Endothelial cell of umbilical vein (primary cell): ENCODE measurements around the gene TRIM56. TPM values are rescaled to one million over a fixed set of nuclear protein-coding genes. Genes with fewer than 3 reads are reported as not detected.

ENCODE experiments used
- BruUV-seq: library from RNA; stranded (reverse); fragments of 400-500 nt; replicated peaks from 2 replicates; lab custom pipeline; 2021; lab: Mats Ljungman, UMichigan
- CTCF ChIA-PET: fragments of 300-600, 350-600 bp; sonication (Branson Sonifier 250); formaldehyde crosslinking; loops from one replicate; lab custom pipeline; 2021; ENCODE audit warnings: antibody characterized with exemption, inconsistent platforms; lab: Charles Lee
- POLR2A ChIA-PET: fragments of 300-600, 350-600 bp; sonication (Branson Sonifier 250); formaldehyde crosslinking; loops from one replicate; lab custom pipeline; 2021; ENCODE audit warnings: antibody characterized with exemption, inconsistent platforms; lab: Charles Lee
- DNase-seq: peaks from one replicate; pipeline ENCODE4 v3.0.0-alpha.2; 2011; ENCODE audit warnings: low read depth, low spot score
- FAIRE-seq: peaks from 2 replicates; lab custom pipeline; 2011; peaks lifted over from hg19 to GRCh38; lab: Jason Lieb, UNC
- H2AFZ ChIP-seq: 2 replicates; pipeline ENCODE4 v1.6.0; 2012; ENCODE audit warnings: low read depth, low read length, control low read depth, inconsistent platforms
- H3K27ac ChIP-seq: 2 replicates; pipeline ENCODE4 v1.5.1; 2011; ENCODE audit warnings: low read depth, mild to moderate bottlenecking, control low read depth, low read length, moderate library complexity; ENCODE audit not compliant: insufficient read depth
- H3K27me3 ChIP-seq, 2 experiments: 2 replicates each; pipeline versions ENCODE4 v1.6.0 to v1.6.1; 2011; ENCODE audit warnings: low read length in 2 of 2, mixed read lengths in 1 of 2; ENCODE audit not compliant: control insufficient read depth in 2 of 2, insufficient read depth in 2 of 2
- H3K36me3 ChIP-seq, 2 experiments: 2 replicates in 1 of 2; 3 replicates in 1 of 2; pipeline ENCODE4 v1.5.1; 2011; ENCODE audit warnings: low read length in 2 of 2, mild to moderate bottlenecking in 1 of 2, moderate library complexity in 1 of 2; ENCODE audit not compliant: control insufficient read depth in 2 of 2, insufficient read depth in 2 of 2; ENCODE audit errors: extremely low read depth in 1 of 2
- H3K4me1 ChIP-seq: 3 replicates; pipeline ENCODE4 v1.5.1; 2011; ENCODE audit warnings: mild to moderate bottlenecking, low read length; ENCODE audit not compliant: control insufficient read depth, insufficient read depth; ENCODE audit errors: extremely low read depth
- H3K4me2 ChIP-seq: 2 replicates; pipeline ENCODE4 v1.6.1; 2011; ENCODE audit warnings: low read length, control low read depth, mixed read lengths; ENCODE audit not compliant: insufficient read depth
- H3K4me3 ChIP-seq, 3 experiments: fragments of 200-600 bp in 1 of 3; sonication (generic), shearing (Covaris generic) in 1 of 3; replicated peaks in 1 of 3; 2 replicates each; pipeline ENCODE4 v1.5.1; 2011 to 2016; ENCODE audit warnings: control low read depth in 3 of 3, low read length in 3 of 3, mild to moderate bottlenecking in 2 of 3, inconsistent platforms in 1 of 3, low read depth in 1 of 3, moderate library complexity in 1 of 3; ENCODE audit not compliant: insufficient read depth in 1 of 3
- H3K79me2 ChIP-seq: 2 replicates; pipeline ENCODE4 v1.6.0; 2012; ENCODE audit warnings: low read length, inconsistent platforms; ENCODE audit not compliant: control insufficient read depth, insufficient read depth
- H3K9ac ChIP-seq: replicated peaks from 2 replicates; pipeline ENCODE3; 2011; ENCODE audit warnings: low read length, control low read depth; ENCODE audit not compliant: insufficient read depth; ENCODE audit errors: extremely low read depth
- H3K9me1 ChIP-seq: replicated peaks from 3 replicates; pipeline ENCODE4 v1.6.0; 2011; ENCODE audit warnings: mild to moderate bottlenecking, low read length; ENCODE audit not compliant: control insufficient read depth, insufficient read depth; ENCODE audit errors: extremely low read depth
- H3K9me3 ChIP-seq: replicated peaks from 2 replicates; pipeline ENCODE4 v1.5.1; 2012; ENCODE audit warnings: low read length, inconsistent platforms; ENCODE audit not compliant: control insufficient read depth, insufficient read depth
- H4K20me1 ChIP-seq: replicated peaks from 2 replicates; pipeline ENCODE3; 2011; ENCODE audit warnings: mild to moderate bottlenecking, low read length; ENCODE audit not compliant: control insufficient read depth, insufficient read depth; ENCODE audit errors: extremely low read depth
- FOS ChIP-seq: IDR thresholded peaks from 2 replicates; pipeline ENCODE4 v1.6.1; 2011; ENCODE audit warnings: mild to moderate bottlenecking, low read length, moderate library complexity, borderline replicate concordance; ENCODE audit not compliant: insufficient read depth
- GATA2 ChIP-seq: IDR thresholded peaks from 2 replicates; pipeline ENCODE4 v1.7.0; 2011; ENCODE audit warnings: low read depth, mild to moderate bottlenecking, moderate library complexity, mixed read lengths, low read length; ENCODE audit not compliant: insufficient read length, insufficient read depth
- MYC ChIP-seq: IDR thresholded peaks from one replicate; pipeline ENCODE4 v1.6.1; 2011; ENCODE audit warnings: mild to moderate bottlenecking, low read depth, low read length
- POLR2A ChIP-seq: IDR thresholded peaks from 2 replicates; pipeline ENCODE4 v1.6.1; 2012; ENCODE audit warnings: low read depth, mild to moderate bottlenecking, control low read depth, low read length
- POLR2AphosphoS5 ChIP-seq: IDR thresholded peaks from 2 replicates; pipeline ENCODE4 v1.6.1; 2012; ENCODE audit warnings: low read depth, mild to moderate bottlenecking, control low read depth, low read length, moderate library complexity; ENCODE audit not compliant: insufficient read depth
- dilution Hi-C: fragments of 300-500 bp; cut with MboI; formaldehyde crosslinking; loops from one replicate; pipeline ENCODE4 v1.15.0; 2019; ENCODE audit warnings: low sequenced_read_pairs; ENCODE audit not compliant: extremely low pct_ligation_motif_present
- intact Hi-C: fragments of 100-400 bp; cut with micrococcal nuclease; formaldehyde crosslinking; loops from one replicate; pipeline ENCODE4 v1.10.0; 2022
- polyA plus RNA-seq, 4 experiments: library from polyadenylated mRNA; depleted of rRNA in 3 of 4; stranded (reverse) in 3 of 4; unstranded in 1 of 4; fragments of >200 nt; gene quantifications; 2 replicates each; pipeline versions ENCODE4 v1.2.1 to v1.2.3, GENCODE V29; 2011 to 2012; ENCODE audit warnings: missing spikeins in 1 of 4
- total RNA-seq: library from RNA; stranded (reverse); gene quantifications from 2 replicates; pipeline ENCODE4 v1.2.3, GENCODE V29; 2021
- TF ChIP-seq, protein P1 (sequence below), 2 donors: IDR thresholded peaks; 1 replicate in 1 of 2; 2 replicates in 1 of 2; pipeline ENCODE4 v1.5.1; 2011; ENCODE audit warnings: low read length in 2 of 2, mild to moderate bottlenecking in 2 of 2, moderate library complexity in 2 of 2, control low read depth in 1 of 2, inconsistent platforms in 1 of 2, low read depth in 1 of 2; ENCODE audit not compliant: insufficient read depth in 1 of 2; ENCODE audit errors: extremely low read depth in 1 of 2

The TRIM56 gene
- total and polyA plus RNA-seq, 2 donors (not counting 3 experiments of a cell fraction or from before 2014, with no cell fraction given): 2.3 to 25.1 TPM

DNA sequence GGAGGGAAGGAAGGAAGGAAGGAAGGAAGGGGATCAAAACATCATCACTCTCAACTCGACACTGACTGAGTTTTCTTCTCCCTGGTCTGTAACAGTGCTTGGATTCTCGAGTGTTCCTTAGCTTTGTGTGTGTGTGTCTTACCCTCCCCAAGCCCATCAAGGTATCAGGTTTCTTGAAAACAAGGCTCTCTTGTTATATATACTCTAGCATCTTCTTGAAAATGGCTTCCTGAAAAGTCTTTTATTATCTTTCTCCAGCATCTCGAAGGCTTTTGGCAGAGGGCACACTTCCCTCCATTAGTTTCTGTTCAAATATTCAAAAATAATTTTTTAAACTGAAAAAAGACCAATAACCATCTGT lies 55.0 kb downstream of the TRIM56 start:
- Histone ChIP-seq H3K36me3 (peaks cover 11 to 18% of the 10 kb centered on the region in 2 experiments), H3K79me2 (no peaks in the 10 kb centered on the region), H2AFZ (no peak overlapping the region), H3K27me3 (peaks cover 0 to 2% of the 10 kb centered on the region in 2 experiments), H3K4me2 (no peak overlapping the region), H3K9me3 (no peaks in the 10 kb centered on the region), H3K27ac (no peak overlapping the region), H3K9ac (no peak overlapping the region), H4K20me1 (no peaks in the 10 kb centered on the region), H3K4me1 (peaks cover 24% of the 10 kb centered on the region), H3K4me3 (no peak overlapping the region), H3K9me1 (no peaks in the 10 kb centered on the region)
- POLR2A ChIA-PET: no interaction called here
- intact Hi-C loops (no loop called here), dilution Hi-C loops (no loop called here)
- DNase-seq (peak; percentile 37), FAIRE-seq (no peak)
- no TSS peak for BruUV-seq
- CTCF ChIA-PET: interaction anchor here (1.8 to 5.7 kb wide), 4 partner anchors 13 to 151 kb away, joined by 6 to 266 read pairs (median 70); partner anchors contain the start of gene SERPINE1
- TF ChIP-seq POLR2AphosphoS5: no peak
- TF ChIP-seq GATA2: peak; percentile 34

DNA sequence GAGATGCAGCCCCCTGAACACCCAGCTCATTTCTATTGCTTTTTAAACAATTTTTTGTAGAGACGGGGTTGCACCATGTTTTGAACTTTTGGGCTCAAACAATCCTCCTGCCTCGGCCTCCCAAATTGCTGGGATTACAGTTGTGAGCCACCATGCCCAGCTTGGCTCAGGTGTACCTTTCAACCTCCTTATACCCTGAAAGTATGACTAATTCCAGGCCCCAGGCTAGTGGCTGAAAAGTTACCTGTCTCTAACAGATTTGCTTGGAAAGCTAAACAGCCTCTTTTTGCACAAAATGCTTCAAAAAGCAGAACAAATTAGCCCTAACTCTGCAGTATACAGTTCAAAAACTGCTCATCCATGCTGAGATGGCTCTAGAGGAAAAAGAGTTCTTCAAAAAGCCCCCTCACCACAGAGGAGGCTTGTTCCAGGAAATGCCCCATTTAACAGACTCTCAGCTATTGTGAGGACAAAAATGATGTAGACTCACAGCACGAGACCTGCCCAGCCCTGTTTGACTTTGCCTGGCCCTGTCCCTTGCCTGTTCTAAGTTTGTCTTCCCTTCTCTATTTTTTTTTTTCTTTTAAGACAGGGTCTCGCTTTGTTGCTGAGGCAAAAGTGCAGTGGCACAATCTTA lies 55.6 kb downstream of the TRIM56 start:
- BruUV-seq: no TSS peak
- no peak overlapping the region for H3K4me2 ChIP-seq
- ChIA-PET CTCF (interaction anchor here (0.5 to 5.7 kb wide), 6 partner anchors 19 to 151 kb away, joined by 3 to 324 read pairs (median 70); no protein-coding TSS in a partner anchor), POLR2A (interaction anchor here (0.8 kb wide), 1 partner anchor 21 kb away, joined by 5 read pairs; no protein-coding TSS in a partner anchor)
- H3K27ac ChIP-seq: no peak overlapping the region
- intact Hi-C loops: no loop called here
- no peaks in the 10 kb centered on the region for H3K9me1 ChIP-seq
- no peak overlapping the region for H3K4me3 ChIP-seq
- H3K9ac ChIP-seq: no peak overlapping the region
- dilution Hi-C loops: no loop called here
- no peak for DNase-seq
- FAIRE-seq: no peak
- H3K27me3 ChIP-seq: peaks cover 0 to 2% of the 10 kb centered on the region in 2 experiments
- no peaks in the 10 kb centered on the region for H4K20me1 ChIP-seq
- H3K79me2 ChIP-seq: no peaks in the 10 kb centered on the region
- TF ChIP-seq FOS (no peak), MYC (no peak), POLR2A (no peak)
- TF ChIP-seq, protein P1, sequence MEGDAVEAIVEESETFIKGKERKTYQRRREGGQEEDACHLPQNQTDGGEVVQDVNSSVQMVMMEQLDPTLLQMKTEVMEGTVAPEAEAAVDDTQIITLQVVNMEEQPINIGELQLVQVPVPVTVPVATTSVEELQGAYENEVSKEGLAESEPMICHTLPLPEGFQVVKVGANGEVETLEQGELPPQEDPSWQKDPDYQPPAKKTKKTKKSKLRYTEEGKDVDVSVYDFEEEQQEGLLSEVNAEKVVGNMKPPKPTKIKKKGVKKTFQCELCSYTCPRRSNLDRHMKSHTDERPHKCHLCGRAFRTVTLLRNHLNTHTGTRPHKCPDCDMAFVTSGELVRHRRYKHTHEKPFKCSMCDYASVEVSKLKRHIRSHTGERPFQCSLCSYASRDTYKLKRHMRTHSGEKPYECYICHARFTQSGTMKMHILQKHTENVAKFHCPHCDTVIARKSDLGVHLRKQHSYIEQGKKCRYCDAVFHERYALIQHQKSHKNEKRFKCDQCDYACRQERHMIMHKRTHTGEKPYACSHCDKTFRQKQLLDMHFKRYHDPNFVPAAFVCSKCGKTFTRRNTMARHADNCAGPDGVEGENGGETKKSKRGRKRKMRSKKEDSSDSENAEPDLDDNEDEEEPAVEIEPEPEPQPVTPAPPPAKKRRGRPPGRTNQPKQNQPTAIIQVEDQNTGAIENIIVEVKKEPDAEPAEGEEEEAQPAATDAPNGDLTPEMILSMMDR (IDR thresholded peaks at IDR 0.05; ENCODE audit: extremely low read depth in 1 of 2, insufficient read depth in 1 of 2, low read depth in 1 of 2, low read length in 2 of 2): no peak
- H3K4me1 ChIP-seq: peaks cover 18% of the 10 kb centered on the region
- no peak overlapping the region for H2AFZ ChIP-seq
- peaks cover 9 to 13% of the 10 kb centered on the region in 2 experiments for H3K36me3 ChIP-seq
- no peaks in the 10 kb centered on the region for H3K9me3 ChIP-seq
